ENCODE measurements around the gene MXRA5. TPM values are rescaled to one million over a fixed set of nuclear protein-coding genes. Genes with fewer than 3 reads are reported as not detected.
"Not testable (repeated sequence)": the region's sequence is repeated elsewhere in the genome, so short reads cannot be mapped to it uniquely, and the experiment has no call there.

The MXRA5 gene
- total RNA-seq, 4 donors from 2014 or later, result 5.9 to 11.4 (median 8.3) TPM

- H3K4me3 ChIP-seq (ENCODE audit: low read depth, poor library complexity, severe bottlenecking), result no peak overlapping the region
- WGBS, 2 donors, result 58 to 59% methylated on average over 3 of the region's 3 CpGs
- intact Hi-C loops (cut with DNase I; ENCODE audit: low total_unique reads), result no loop called here
- TF ChIP-seq POLR2A (IDR thresholded peaks at IDR 0.05) (no peak), CTCF (IDR thresholded peaks at IDR 0.05) (no peak)
- no peak for DNase-seq (ENCODE audit: low spot score in 2 of 2)
These were observed 34.2 kb upstream of the MXRA5 start for GRCh38 chrX:3380603-3381002.

GRCh38 chrX:3379111-3379510 lies 32.7 kb upstream of the MXRA5 start:
- WGBS, 2 donors, result 60% methylated on average over 4 of the region's 4 CpGs
- TF ChIP-seq POLR2A (IDR thresholded peaks at IDR 0.05) (no peak), CTCF (IDR thresholded peaks at IDR 0.05) (no peak)
- intact Hi-C loops (cut with DNase I; ENCODE audit: low total_unique reads), result no loop called here
- no peak for DNase-seq (ENCODE audit: low spot score in 2 of 2)
- no peak overlapping the region for H3K4me3 ChIP-seq (ENCODE audit: low read depth, poor library complexity, severe bottlenecking)

GRCh38 chrX:3378156-3378555 lies 31.7 kb upstream of the MXRA5 start:
- no peak overlapping the region for H3K4me3 ChIP-seq (ENCODE audit: low read depth, poor library complexity, severe bottlenecking)
- DNase-seq (ENCODE audit: low spot score in 2 of 2), result no peak
- 22 to 38% methylated on average over 4 of the region's 4 CpGs for whole genome bisulfite sequencing, 2 donors
- intact Hi-C loops (cut with DNase I; ENCODE audit: low total_unique reads), result no loop called here
- TF ChIP-seq POLR2A (IDR thresholded peaks at IDR 0.05) (no peak), CTCF (IDR thresholded peaks at IDR 0.05) (no peak)

GRCh38 chrX:3377560-3377959 lies 31.1 kb upstream of the MXRA5 start:
- WGBS, 2 donors, result 82 to 84% methylated on average over 13 of the region's 13 CpGs
- no peak overlapping the region for H3K4me3 ChIP-seq (ENCODE audit: low read depth, poor library complexity, severe bottlenecking)
- TF ChIP-seq CTCF (IDR thresholded peaks at IDR 0.05) (no peak), POLR2A (IDR thresholded peaks at IDR 0.05) (no peak)
- intact Hi-C loops (cut with DNase I; ENCODE audit: low total_unique reads), result no loop called here
- DNase-seq (ENCODE audit: low spot score in 2 of 2), result no peak

- DNase-seq (ENCODE audit: low spot score in 2 of 2); H3K4me3 ChIP-seq (ENCODE audit: low read depth, poor library complexity, severe bottlenecking); intact Hi-C loops (cut with DNase I; ENCODE audit: low total_unique reads): not testable (repeated sequence)
- WGBS, 2 donors, result 7 to 17% methylated on average over 2 of the region's 2 CpGs
These were observed 29.5 kb upstream of the MXRA5 start for GRCh38 chrX:3375878-3376508.

GRCh38 chrX:3374108-3374800 lies 27.8 kb upstream of the MXRA5 start:
- no peak overlapping the region for H3K4me3 ChIP-seq (ENCODE audit: low read depth, poor library complexity, severe bottlenecking)
- intact Hi-C loops (cut with DNase I; ENCODE audit: low total_unique reads), result no loop called here
- 60 to 71% methylated on average over 3 of the region's 3 CpGs for WGBS, 2 donors
- TF ChIP-seq CTCF (IDR thresholded peaks at IDR 0.05) (no peak), POLR2A (IDR thresholded peaks at IDR 0.05) (no peak)
- DNase-seq (ENCODE audit: low spot score in 2 of 2), result no peak
